HG02610 (cell line): Measurements from ENCODE around the gene FAM120AOS.
"Not testable (repeated sequence)": the region's sequence is repeated elsewhere in the genome, so short reads cannot be mapped to it uniquely, and the experiment has no call there.

Experiments used
- ATAC-seq: cut with Tn5 transposase; IDR thresholded peaks from one replicate; pipeline ENCODE4 v1.9.1; 2021; ENCODE audit warnings: mild to moderate bottlenecking, moderate library complexity; ENCODE audit not compliant: unreplicated experiment

FAM120AOS gene

GRCh38 chr9:93440896-93441580, 12.3 kb downstream of the FAM120AOS start:
- no peak for ATAC-seq

- ATAC-seq = not testable (repeated sequence)
Measured at GRCh38 chr9:93439301-93439700, 14.1 kb downstream of the FAM120AOS start.

GRCh38 chr9:93437996-93438395, 15.4 kb downstream of the FAM120AOS start:
- no peak for ATAC-seq

- no peak for ATAC-seq
Measured at GRCh38 chr9:93436655-93437407, 16.6 kb downstream of the FAM120AOS start.

- no peak for ATAC-seq
Measured at GRCh38 chr9:93436218-93436617, 17.2 kb downstream of the FAM120AOS start.

- ATAC-seq = no peak
Measured at GRCh38 chr9:93435386-93435785, 18.0 kb downstream of the FAM120AOS start.

- ATAC-seq = no peak
Measured at GRCh38 chr9:93434056-93434455, 19.3 kb downstream of the FAM120AOS start.

GRCh38 chr9:93432964-93433363, 20.4 kb downstream of the FAM120AOS start:
- ATAC-seq = no peak

GRCh38 chr9:93431539-93432105, 21.8 kb downstream of the FAM120AOS start:
- no peak for ATAC-seq

- no peak for ATAC-seq
Measured at GRCh38 chr9:93427655-93428379, 25.6 kb downstream of the FAM120AOS start.

- no peak for ATAC-seq
Measured at GRCh38 chr9:93422977-93423616, 30.3 kb downstream of the FAM120AOS start.

- ATAC-seq = no peak
Measured at GRCh38 chr9:93419023-93419422, 34.4 kb downstream of the FAM120AOS start.

GRCh38 chr9:93417538-93417937, 35.8 kb downstream of the FAM120AOS start:
- no peak for ATAC-seq

GRCh38 chr9:93416530-93417235, 36.7 kb downstream of the FAM120AOS start:
- ATAC-seq = no peak

- ATAC-seq = no peak
Measured at GRCh38 chr9:93415176-93415690, 38.1 kb downstream of the FAM120AOS start.

- ATAC-seq = no peak
Measured at GRCh38 chr9:93413530-93413929, 39.9 kb downstream of the FAM120AOS start.

GRCh38 chr9:93406371-93406770, 47.0 kb downstream of the FAM120AOS start:
- ATAC-seq = no peak

- no peak for ATAC-seq
Measured at GRCh38 chr9:93398471-93398870, 54.9 kb downstream of the FAM120AOS start.

GRCh38 chr9:93397661-93398373, 55.6 kb downstream of the FAM120AOS start:
- no peak for ATAC-seq
